Stomach (tissue), 4 donors: ENCODE results near the gene RSRC1.

ENCODE experiments used
- CTCF ChIP-seq, 7 experiments: fragments of 450-650 bp in 4 of 7; fragments of 200-600 bp in 3 of 7; sonication (generic) in 3 of 7; IDR thresholded peaks; one replicate each; pipeline ENCODE4 v1.5.1; 2016 to 2019; ENCODE audit warnings: antibody characterized with exemption in 7 of 7, control low read depth in 2 of 7, mild to moderate bottlenecking in 1 of 7
- POLR2A ChIP-seq, 4 donors: fragments of 450-650 bp; IDR thresholded peaks; one replicate each; pipeline ENCODE4 v1.6.1; 2016; ENCODE audit warnings: antibody characterized with exemption in 4 of 4, control low read depth in 2 of 4, mild to moderate bottlenecking in 1 of 4, moderate library complexity in 1 of 4

- no peak for TF ChIP-seq CTCF (IDR thresholded peaks at IDR 0.05)
- no peak for TF ChIP-seq POLR2A (IDR thresholded peaks at IDR 0.05)
These were observed 7.4 kb upstream of the RSRC1 start for GRCh38 chr3:158102242-158103080.
